Erythroblast (primary cell): ENCODE data around the gene ZSCAN26.

ENCODE experiments used
- GATA1 ChIP-seq: IDR thresholded peaks from 2 replicates; pipeline ENCODE4 v1.6.1; 2011; ENCODE audit warnings: low read depth, mild to moderate bottlenecking, control low read depth, low read length, moderate library complexity
- POLR2A ChIP-seq: IDR thresholded peaks from 2 replicates; pipeline ENCODE4 v1.6.1; 2011; ENCODE audit warnings: mild to moderate bottlenecking, low read length

DNA sequence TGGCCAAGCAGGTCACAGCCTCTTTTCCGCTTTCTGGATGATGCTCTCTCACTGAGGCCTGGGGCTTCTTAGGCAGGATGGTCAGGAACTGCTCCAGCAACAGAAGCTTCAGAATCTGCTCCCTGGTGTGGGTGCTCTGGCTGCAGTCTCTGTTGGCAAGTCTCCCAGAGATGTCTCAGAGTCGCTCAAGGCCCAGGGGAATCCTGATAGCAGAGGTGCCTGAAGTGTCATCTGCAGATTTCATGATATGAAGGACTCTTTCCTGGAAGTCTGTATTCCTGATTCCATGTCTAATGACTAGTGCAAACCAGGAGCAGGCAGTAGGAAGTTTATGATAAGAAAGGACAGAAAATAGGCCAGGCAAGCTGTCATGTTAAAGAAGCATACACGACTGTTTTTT lies 48.7 kb downstream of the ZSCAN26 start:
- TF ChIP-seq POLR2A (no peak), GATA1 (no peak)
